ENCODE measurements around the gene ALG11.
A peak's percentile ranks its signal among the peaks of the same experiment; 100 is the strongest.
"Not testable (repeated sequence)": the region's sequence is repeated elsewhere in the genome, so short reads cannot be mapped to it uniquely, and the experiment has no call there.

The ALG11 gene

GRCh38 chr13:52029569-52029968 is 17.4 kb downstream of the ALG11 start:
- DNase-seq (ENCODE audit: low read depth) = no peak

- not testable (repeated sequence) for DNase-seq (ENCODE audit: low read depth)
These were observed 18.2 kb downstream of the ALG11 start for GRCh38 chr13:52030401-52030800.

GRCh38 chr13:52033039-52033438 is 20.8 kb downstream of the ALG11 start:
- no peak for DNase-seq (ENCODE audit: low read depth)

DNA sequence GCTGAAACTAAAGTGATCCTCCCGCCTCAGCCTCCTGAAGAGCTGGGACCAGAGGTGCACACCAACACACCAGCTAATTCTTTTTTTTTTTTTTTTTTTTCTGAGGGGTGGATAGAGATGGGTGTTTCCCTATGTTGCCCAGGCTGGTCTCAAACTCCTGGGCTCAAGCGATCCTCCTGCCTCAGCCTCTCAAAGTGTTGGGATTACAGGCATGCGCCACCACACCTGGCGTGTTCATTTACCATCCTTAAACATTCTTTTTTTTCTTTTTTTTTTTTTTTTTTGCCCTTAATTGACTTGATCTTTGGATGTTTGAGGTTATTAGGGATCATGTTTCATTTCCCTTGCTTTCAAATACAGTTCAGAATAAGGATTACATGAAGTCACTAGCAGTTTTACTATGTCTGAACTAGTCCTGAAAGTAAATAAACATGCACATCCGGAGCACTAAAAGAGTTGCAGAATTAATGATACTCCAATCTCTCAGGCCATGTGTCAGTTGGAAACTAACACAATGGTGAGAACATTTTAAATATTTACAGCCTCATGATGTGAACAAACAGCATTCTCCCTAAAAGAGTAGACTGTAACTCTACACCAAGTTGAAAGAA is 22.5 kb downstream of the ALG11 start:
- DNase-seq (ENCODE audit: low read depth) = no peak

DNA sequence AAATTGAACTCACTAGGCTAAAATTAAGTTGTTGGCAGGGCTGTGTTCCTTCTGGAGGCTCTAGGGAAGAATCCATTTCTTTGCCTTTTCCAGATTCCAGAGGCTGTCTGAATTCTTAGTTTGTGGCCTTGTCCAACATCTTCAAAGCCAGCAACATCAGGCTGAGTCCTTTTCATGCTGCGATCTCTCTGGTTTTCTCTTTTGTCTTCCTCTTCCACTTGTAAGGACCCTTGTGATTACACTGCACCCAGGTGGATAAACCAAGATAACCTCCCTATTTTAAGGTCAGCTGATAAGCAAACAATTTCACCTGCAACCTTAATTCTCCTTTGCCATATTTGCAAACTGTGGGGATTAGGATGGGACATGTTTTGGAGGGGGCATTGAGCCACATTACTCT is 23.8 kb downstream of the ALG11 start:
- DNase-seq (ENCODE audit: low read depth) = no peak

- no peak for DNase-seq (ENCODE audit: low read depth)
These were observed 31.5 kb downstream of the ALG11 start for GRCh38 chr13:52043675-52044074.

GRCh38 chr13:52047463-52047862 is 35.3 kb downstream of the ALG11 start:
- no peak for DNase-seq (ENCODE audit: low read depth)

- DNase-seq (ENCODE audit: low read depth) = no peak
These were observed 36.3 kb downstream of the ALG11 start for GRCh38 chr13:52048516-52048915.

- DNase-seq (ENCODE audit: low read depth) = no peak
These were observed 39.2 kb downstream of the ALG11 start for GRCh38 chr13:52051400-52051799.

DNA sequence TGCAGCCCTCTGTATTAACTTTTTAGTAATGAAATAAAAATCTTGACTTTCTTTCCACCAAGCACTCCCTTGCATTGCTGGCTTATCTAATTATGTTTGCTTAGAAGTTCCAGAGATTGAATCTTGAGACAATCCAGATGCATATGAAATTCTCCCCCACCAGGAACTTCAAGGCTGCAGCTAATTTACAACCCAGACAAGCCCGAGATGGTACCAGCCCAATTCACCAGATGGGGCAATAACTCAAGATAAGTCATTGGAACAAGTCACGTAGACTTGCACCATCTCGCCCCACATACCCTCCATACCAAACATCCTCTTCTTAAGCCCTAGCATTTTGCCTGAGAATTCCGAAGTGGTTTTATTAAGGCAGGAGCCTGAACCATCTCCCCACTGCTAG is 41.3 kb downstream of the ALG11 start:
- DNase-seq (ENCODE audit: low read depth) = no peak

GRCh38 chr13:52061064-52061463 is 48.9 kb downstream of the ALG11 start:
- DNase-seq (ENCODE audit: low read depth) = not testable (repeated sequence)

DNA sequence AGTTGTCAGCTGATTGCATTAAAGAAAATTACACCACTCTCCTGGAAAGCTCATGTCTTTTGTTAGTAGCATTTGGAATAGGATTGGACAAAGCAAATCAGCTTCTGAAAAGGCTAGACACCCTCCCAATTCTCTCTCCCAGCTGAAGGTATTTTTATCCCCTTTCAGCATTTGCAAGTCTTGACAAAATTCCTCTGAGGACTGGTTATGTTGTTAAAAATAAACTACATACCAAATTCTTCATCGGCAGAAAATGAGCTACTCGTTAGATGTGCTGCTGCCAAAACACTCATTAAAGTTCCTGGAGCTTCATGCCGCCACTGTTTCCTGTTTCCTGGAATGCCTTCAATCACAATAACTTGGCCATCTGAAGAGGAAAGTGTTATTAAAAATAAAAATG is 49.4 kb downstream of the ALG11 start:
- DNase-seq (ENCODE audit: low read depth) = peak; percentile 18

- DNase-seq (ENCODE audit: low read depth) = no peak
These were observed 55.0 kb downstream of the ALG11 start for GRCh38 chr13:52067237-52067636.

DNA sequence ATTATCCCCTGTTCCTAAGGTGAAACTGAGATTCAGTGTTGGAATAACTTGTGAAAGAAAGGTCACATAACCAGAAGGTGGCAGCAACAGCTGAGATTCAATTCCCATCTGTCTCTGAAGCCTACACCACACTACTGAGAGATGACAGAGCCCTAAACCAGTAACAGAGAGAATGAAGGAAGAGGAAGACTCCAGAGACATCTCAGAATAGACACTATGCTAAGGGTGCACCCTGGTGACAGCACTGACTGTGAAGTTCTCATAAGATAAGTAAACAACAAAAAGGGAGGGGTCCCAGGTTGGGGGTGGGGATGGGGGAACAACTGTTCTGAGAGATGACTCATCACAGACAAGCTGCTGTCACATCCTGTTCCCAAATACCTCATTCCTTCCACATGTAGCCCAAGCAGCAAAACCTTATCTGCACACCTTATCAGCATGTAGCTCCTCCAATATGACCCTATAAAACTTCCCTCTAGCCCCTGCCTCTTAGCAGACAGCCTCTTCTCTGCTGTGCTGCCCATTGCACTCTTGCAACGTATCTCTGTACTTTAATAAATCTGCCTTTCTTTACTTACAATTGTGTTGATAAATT is 58.8 kb downstream of the ALG11 start:
- DNase-seq (ENCODE audit: low read depth) = no peak
